MG63 (cell line): ENCODE results near the gene MAIP1. TPM values are rescaled to one million over a fixed set of nuclear protein-coding genes. Genes with fewer than 3 reads are reported as not detected.

Experiments
- DNase-seq: peaks from one replicate; pipeline ENCODE4 v3.0.0-alpha.2; 2020
- H3K27me3 ChIP-seq: fragments of 250-450 bp; sonication (Bioruptor Pico); 2 replicates; pipeline ENCODE4 v1.5.1; 2020; ENCODE audit warnings: mild to moderate bottlenecking, moderate library complexity
- H3K36me3 ChIP-seq: fragments of 250-450 bp; sonication (Bioruptor Pico); 2 replicates; pipeline ENCODE4 v1.5.1; 2020; ENCODE audit warnings: mild to moderate bottlenecking, moderate library complexity
- H3K4me3 ChIP-seq: fragments of 250-450 bp; sonication (Bioruptor Pico); 2 replicates; pipeline ENCODE4 v1.5.1; 2020; ENCODE audit warnings: mild to moderate bottlenecking, moderate library complexity
- H3K9me3 ChIP-seq: fragments of 250-450 bp; sonication (Bioruptor Pico); 2 replicates; pipeline ENCODE4 v1.5.1; 2020; ENCODE audit warnings: mild to moderate bottlenecking, moderate library complexity
- total RNA-seq: library from RNA; depleted of rRNA; stranded (reverse); fragments of >200 nt; shearing (Covaris generic); gene quantifications from 2 replicates; pipeline ENCODE4 v1.2.3, GENCODE V29; 2014; ENCODE audit warnings: low replicate concordance; rRNA removed

The MAIP1 gene
- total RNA-seq, 1 experiment from 2014 or later: 15.4 TPM

DNA sequence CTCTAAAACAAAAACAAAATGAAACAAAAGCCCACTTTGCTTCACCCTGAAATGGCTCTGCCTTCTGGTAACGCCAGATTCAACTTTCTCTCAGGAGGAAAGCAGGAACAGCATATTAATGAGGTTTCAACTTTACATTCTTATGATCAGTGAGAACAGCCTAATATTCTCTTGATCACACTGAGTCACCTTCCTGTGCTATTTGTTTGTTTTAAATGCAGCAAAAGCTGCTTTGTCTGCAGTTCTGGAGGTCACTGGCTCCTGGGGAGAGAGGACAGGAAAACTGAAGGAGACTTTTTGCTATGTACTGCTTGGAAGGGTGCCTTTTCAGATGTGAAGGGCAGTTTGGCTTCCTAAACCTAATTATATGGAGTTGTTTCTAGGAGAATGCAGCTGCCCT is 48.1 kb downstream of the MAIP1 start:
- peak; percentile 6 for DNase-seq

DNA sequence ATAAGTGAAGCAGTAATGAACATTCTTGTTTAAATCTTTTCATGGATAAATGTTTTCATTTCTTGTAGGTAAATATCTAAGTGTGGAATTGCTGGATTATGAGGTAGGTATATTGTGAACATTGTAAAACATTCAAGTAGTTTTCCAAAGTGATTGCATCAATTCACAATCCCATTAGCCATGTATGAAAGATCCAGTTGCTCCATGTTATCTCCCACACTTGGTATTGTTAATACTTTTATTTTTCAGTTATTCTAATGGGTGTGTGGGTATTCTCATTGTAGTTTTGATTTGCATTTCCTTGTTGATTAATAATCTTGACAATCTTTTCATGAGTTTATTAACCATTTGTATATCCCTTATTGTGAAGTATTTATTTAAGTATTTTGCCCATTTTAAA is 50.3 kb downstream of the MAIP1 start:
- H3K36me3 ChIP-seq: no peaks in the 10 kb centered on the region
- H3K27me3 ChIP-seq: no peaks in the 10 kb centered on the region
- no peak overlapping the region for H3K4me3 ChIP-seq
- DNase-seq: no peak
- H3K9me3 ChIP-seq: no peaks in the 10 kb centered on the region

More for the DNA sequence above, 48.1 kb downstream of the MAIP1 start:
- no peaks in the 10 kb centered on the region for H3K36me3 ChIP-seq
- H3K9me3 ChIP-seq: no peaks in the 10 kb centered on the region
- H3K27me3 ChIP-seq: no peaks in the 10 kb centered on the region
- H3K4me3 ChIP-seq: no peak overlapping the region

DNA sequence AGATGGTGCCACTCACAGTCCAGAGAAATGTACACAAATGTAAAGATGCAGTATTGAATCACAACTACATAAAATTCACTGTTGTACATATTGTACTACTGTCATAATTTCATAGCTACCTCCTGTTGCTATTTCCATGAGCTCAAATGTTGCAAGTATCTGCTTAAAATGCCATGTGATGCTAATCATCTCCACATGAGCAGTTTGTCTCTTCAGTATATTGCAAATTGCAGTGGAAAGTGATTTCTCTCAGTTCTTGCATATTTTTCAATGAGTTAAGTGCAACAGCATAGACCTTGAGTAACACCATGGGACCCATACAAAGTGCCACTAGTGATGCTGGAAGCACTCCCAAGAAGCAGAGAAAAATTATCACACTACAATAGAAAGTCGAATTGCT is 51.9 kb downstream of the MAIP1 start:
- Histone ChIP-seq H3K9me3 (no peaks in the 10 kb centered on the region), H3K27me3 (no peaks in the 10 kb centered on the region), H3K36me3 (no peaks in the 10 kb centered on the region), H3K4me3 (no peak overlapping the region)
- DNase-seq: no peak

DNA sequence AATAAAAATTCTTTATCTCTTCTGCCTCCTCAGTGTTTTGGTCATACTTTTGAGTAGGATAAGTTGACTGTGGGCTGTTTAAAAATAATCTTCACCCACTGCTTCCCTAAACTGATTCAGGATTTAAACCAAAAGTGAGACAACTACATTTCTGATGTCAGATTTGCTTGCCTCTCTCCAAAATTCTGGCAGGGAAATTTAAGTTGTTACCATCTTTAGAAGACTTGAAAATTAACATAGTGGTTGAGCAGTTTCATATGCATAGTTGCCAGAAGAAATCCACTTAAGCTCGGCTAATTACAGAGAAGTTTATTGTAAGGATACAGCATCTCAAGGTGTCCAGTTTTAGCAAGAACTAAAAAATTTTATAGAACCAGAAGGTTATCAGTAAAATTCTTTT is 57.0 kb downstream of the MAIP1 start:
- no peak overlapping the region for H3K4me3 ChIP-seq
- no peaks in the 10 kb centered on the region for H3K9me3 ChIP-seq
- no peaks in the 10 kb centered on the region for H3K36me3 ChIP-seq
- no peak for DNase-seq
- no peaks in the 10 kb centered on the region for H3K27me3 ChIP-seq

Other genes with a start within 250 kb of the MAIP1 start
- 1.8 TPM in 1 of 2 replicates, not detected in the other for gene FTCDNL1, start 104.4 kb upstream of the MAIP1 start, total RNA-seq
- gene C2orf69, start 44.3 kb upstream of the MAIP1 start, total RNA-seq: 4.6 and 9.9 TPM in 2 replicates
- gene TYW5, start 91 bp upstream of the MAIP1 start, total RNA-seq: 1.2 and 3.6 TPM in 2 replicates